NCI-H774 (cell line): ENCODE data around the gene RSPO3.

Source experiments
- DNase-seq: peaks from one replicate; lab custom pipeline; 2025; lab: John Stamatoyannopoulos, UW

The RSPO3 gene

DNA sequence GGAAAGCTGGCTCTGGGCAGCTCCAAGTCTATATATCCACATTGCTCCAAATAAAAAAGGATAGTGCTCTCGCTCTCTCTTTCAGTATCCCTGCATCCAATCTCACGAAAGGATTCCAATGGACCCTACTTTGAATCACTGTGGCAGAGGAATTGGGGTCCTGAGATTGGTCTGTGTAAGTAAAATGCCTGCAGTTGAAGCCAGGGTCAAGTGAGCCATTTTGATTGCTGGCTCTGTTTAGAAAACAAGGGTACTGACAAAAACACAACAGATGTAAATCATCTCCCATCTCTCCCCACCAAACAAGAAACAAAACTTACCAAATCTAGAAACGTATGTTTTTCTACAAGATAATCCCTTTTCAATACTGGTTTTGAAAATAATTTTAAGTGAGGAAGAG, 45.6 kb downstream of the RSPO3 start:
- no peak for DNase-seq

DNA sequence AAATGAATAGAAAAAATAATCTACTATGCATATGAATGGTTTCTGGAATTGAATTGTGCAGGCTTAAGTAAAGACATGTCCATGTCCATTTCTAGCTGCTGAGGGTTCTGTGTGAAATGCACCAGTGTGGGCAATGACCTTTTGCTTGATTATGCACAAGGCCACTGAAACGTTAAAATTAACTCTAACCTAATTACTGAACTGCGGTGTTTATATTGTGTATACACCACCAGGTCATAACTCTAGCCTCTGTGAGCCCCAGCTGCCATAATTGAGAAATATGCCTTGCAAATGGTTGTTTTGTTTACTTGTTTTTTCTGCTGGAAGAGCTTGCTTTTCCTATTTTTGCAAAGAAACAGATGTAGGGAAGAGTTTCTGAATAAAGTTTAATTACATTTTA, 46.1 kb downstream of the RSPO3 start:
- DNase-seq = no peak

DNA sequence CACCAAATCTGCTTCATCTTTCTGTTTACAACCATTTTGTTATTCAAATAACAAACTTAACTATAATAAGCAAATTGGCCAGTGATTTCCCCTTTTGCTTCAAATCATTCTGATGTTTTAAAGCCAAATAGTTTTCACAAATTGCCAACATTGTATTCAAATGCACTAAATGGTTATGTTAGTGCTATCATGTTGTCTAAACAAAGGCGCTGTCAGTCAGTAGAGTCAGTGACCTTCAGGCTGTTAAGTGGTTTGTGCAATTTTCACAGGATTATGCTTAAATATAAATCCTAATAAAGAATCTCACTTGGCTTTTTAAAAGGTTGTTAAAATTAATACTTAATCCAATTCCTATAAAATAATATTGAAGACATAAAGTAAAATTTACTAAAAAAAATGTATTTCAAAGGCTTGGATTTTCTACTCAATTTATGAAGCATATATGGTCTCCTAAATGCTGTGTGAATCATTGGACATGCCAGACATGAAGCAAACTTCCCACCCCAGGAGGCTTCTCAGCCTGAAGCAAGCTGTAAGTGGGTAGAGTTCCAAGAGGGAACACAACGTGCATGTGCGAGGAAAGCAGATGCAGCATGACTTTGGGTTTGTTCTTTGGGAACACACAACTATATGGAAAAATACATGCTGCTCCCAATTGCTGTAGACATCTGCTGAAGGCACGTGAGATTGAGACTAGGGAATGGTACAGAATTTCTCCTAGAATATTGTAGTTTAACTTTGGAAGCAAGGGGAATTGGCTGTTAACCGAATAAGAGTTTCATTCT, 54.9 kb downstream of the RSPO3 start:
- no peak for DNase-seq

DNA sequence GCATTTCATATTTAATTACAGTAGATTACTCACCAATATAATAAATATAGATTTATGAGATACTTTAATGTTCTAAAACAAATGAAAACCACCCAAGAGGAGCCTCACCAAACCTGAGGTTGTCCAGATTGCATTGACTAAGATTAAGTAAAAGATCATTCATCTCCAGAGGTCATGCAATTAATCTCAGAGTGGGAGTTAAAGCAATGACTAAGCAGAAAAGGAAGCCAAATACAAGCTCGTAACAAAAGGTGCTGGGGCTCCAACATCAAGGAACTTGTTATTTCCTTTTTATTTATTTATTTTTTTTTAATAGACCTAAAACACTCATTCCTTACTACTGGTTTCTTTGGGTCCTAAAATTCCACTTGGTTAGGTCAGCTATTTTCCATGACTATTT, 57.7 kb downstream of the RSPO3 start:
- DNase-seq = no peak

DNA sequence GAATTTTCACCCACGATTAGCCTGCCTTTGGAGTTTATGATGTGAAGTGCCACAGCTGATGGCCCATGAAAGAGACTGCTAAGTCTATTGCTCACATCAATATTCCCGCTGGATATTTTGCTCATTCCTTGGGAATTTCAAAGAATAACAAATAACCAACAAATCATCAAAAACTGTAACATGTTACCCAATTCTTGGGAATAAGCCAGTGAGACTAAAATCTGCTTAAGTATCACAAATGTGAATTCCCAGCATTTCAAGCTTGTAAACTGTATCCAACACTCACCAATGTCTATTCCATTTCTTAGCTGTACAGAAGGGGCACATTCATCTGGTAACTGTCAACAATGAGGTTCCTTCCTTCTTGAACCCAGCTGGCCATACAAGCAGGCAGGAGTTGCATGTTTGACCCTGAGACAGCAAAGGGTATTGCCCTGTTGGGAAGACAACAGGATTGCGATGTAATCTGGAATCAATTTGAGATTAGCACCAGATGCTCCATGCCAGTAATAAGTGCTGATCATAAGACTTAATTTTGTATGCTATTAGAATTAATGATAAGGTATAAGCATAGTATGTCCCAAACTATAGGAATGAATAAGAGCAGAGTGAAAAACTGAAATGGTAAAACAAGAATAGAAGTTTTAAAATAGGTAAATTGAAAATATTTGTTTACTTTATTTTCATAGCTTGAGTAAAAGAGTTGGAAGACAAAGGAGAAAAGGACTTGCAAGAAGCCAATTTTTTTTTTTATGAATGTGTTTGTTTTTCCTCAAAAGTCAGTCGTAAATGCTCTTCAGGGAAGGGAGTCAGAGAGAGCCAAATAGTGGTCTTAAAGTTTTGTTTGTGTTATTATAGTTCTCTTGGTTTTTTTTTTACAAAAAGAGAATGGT, 58.8 kb downstream of the RSPO3 start:
- no peak for DNase-seq

DNA sequence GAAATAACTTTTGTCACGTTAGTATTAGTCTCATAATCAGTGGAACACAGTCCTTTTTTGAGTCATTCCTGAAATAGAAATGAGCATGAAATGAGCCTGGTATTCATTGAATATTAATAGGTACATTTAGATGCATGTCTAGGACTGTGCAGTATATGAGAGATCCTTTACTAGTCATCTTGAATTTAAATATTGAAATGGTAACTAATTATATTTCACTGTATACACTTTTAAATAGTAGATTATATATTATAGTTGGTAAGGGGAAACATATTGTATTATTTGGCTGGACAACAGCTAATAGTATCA, 59.4 kb downstream of the RSPO3 start:
- DNase-seq = no peak

DNA sequence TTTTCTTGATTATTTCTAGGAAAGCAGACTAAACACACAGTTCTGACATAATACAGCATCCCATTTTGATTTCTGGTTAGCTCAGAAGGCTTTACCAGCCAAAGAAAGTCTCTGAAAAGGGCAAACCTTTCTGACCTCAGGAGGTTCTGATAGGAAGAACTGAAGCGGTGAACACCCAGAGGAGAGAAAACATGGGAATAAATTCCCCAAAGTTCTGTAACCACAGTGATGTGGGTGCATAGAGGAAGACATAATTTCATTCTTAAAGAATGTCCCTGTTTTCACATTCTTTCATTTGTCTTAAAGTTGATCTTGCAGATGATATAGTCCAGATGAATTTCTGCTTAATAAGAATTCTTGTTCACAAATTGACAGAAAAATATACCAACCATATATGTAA, 60.3 kb downstream of the RSPO3 start:
- DNase-seq = no peak

DNA sequence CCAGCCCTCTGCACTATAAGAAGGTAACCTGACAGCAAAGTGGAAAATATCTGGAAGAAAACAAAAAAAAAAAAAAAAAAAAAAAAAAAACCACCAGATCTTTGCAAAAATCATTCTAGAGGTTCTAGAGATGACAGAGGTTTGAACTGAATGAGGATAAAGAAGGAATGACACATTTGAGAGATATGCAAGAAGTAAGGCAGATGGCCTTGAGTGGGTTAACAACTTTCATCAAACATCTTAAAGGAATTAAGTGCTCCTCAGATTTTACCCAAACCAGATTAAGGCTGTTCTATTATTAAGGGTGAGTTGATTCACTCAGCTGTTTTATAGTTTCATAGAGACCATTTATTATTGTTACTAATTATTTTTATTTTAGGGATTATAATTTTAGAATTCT, 62.0 kb downstream of the RSPO3 start:
- no peak for DNase-seq

DNA sequence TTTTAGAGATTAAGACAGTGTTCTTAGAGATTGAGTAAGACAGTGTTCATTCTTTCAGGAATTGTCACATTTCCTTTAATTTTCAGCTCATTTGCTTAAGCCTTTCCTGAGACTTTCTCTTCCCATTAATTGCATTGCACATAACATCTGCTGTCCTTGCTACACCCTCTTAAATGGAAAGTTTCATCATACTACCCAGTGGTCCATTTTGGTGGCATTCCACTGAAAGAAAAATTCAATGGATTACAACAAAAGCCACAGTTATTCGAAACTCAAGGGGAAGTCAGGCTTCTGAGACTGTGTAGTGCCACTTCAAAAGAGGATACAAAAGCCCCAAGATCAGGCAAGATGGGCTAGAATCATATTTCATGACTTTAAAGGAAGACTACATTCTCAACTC, 64.0 kb downstream of the RSPO3 start:
- DNase-seq = no peak

DNA sequence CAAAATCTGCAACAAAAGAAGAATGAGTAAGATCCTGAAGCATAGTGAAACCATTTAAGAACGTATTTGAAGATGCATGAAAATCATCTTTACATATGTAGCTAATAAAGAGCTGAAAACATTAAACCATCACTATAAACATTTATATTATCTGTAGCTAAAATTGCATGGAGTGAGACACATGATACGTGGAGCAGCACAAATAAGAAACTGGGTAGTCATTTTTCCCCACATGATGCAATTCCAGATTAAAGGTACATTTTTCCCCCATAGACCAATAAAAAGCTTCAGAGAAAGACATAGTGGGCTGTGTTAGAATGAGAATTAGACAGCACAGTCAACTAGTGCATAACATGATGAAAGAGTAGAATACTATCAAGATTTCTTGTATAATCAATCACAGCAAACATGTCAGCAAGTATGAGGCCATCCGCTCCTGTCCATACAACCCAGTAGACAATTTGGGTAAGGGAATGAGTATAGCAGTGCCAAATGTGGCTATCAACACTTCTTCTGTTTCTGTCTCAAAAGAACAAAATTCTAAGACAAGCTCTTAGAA, 67.0 kb downstream of the RSPO3 start:
- no peak for DNase-seq

DNA sequence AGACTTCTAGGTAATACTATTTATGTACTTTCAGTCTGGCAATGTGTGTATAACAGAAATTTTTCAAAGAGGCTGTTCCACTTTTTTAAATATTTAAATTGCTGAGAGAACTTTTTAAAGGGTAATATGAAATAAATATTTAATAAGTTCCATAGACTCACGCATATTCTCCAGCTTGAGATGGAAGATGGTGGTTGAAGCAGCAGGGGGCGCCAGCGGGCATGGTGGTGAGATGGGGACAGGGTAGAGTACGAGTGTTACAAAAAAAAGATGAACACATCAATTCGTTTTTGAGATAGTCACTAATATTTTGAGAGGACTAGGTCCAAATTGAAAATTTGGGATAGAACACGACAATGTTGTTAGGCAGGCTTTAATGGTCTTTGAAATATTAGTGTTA, 68.4 kb downstream of the RSPO3 start:
- DNase-seq = no peak

DNA sequence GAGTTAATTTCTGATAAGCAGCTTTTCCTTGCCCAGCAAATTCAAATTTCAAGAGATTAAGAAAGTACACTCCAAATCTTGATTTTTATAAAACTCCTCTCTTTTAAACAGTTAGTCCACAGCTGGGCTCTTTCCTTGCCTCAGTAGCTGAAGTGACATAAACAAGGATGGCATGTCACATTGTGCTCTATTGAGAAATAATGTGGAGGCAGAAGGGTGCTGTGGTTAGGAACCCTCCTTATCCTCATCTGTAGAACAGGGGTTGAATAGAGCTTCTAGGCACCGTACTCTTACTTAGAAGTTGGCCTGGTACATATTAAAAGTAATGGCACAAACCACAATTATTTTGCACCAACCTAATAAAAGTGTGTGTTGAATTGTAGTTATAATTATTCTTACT, 70.3 kb downstream of the RSPO3 start:
- DNase-seq = no peak

DNA sequence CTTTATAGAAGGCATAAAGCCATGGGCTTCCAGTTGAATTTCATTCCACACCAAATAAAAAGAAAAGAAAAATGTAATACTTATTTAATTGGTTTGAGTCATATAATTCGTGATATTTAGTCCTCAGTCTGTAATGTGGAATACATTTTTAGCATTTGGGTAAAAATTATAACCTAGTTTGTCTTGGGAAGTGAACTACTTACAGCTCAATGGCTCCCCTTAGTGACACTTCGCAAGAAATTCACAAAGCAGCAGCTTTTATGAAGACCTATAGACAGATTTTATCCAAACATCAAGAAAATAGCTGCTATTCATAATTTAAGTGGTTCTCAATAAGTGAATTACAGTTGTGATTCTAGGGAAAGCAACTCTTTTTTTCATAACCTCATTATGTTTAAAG, 72.1 kb downstream of the RSPO3 start:
- DNase-seq = peak; percentile 26

DNA sequence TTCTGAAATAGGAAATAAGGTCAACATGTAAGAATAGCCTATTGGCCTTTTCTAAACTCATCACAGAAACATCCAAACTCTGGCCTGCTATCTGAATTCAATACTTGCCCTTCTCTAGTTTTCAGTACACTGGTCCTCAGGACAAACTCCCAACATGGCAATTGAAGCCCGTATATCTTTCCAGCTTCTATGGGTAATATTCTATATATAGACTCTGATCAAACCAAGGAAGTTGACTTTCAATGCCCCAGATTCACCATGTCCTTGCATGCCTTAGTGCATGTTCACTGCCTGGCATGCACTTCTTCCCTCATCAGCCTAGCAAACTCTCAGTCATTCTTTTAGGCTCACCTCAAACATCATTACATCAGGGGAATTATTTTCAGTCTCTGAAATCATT, 73.2 kb downstream of the RSPO3 start:
- DNase-seq = no peak

DNA sequence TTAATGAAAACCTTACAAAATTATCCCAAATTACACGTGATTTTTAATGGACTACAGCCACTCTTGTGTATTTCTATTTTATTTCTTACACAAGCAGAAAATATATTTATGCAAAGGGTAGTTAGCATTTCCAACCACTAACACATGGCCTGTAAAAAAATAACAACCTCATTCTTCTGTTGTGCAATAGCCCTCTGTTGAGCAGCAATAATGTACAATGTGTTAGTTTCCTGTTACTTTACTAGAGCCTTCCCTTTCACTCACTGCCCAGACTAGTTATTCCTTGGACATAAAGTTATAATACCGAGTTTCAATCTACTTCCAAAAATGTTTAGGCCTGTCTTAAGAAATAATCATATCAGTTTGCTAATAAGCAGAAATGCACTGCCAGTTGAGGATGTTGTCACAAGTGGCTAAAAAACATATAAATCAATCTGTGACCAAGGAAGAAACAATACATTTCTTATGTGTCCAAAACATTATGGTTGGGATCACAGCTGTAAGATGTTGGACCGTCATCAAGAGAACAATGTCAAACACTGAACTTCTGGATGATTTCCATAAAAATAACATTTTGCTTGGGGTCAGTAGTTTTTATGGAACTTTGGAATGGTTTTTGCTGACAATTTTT, 74.6 kb downstream of the RSPO3 start:
- DNase-seq = no peak

DNA sequence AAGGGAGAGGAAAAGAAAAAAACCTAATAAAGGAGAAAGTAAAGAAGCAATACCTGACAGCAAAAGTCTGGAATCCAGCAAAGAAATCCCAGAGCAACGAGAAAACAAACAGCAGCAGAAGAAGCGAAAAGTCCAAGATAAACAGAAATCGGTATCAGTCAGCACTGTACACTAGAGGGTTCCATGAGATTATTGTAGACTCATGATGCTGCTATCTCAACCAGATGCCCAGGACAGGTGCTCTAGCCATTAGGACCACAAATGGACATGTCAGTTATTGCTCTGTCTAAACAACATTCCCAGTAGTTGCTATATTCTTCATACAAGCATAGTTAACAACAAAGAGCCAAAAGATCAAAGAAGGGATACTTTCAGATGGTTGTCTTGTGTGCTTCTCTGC, 77.4 kb downstream of the RSPO3 start:
- no peak for DNase-seq

DNA sequence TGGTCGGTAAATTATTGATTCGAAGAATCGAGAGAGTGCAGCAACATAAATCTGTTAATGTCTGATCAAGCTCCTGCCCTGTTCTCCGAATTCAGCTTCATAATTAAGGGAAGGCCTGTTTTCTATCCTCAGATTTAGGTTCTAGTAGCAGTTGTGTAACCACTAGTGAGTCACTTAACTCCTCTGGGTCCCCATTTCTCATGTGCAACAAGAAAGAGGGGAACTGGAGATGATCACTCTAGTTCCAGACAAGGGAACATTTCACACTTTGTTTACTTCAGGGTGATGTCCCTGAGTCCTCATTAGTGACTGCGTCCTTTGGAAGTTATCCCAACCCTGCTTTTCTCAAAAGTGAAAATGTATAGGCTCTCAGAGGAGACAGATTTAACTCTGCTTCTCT, 80.1 kb downstream of the RSPO3 start:
- DNase-seq = no peak

DNA sequence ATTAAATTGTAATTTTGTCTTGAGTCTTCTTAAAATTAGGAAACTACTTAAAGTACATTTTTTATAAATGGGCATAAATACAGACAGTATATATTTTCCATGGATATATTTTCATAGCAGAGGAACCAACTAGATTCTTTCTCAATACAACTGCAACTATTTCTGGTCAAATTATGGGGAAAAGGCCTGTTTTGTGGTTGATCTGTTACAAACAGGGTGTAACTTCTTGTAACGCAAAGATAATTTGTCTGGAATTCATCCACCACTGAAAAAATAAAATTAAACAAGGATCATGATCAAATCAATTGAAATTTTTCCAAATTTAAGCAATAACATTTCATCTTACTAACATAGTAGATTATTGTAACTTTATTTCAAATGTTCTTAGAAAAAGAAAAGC, 81.0 kb downstream of the RSPO3 start:
- no peak for DNase-seq

DNA sequence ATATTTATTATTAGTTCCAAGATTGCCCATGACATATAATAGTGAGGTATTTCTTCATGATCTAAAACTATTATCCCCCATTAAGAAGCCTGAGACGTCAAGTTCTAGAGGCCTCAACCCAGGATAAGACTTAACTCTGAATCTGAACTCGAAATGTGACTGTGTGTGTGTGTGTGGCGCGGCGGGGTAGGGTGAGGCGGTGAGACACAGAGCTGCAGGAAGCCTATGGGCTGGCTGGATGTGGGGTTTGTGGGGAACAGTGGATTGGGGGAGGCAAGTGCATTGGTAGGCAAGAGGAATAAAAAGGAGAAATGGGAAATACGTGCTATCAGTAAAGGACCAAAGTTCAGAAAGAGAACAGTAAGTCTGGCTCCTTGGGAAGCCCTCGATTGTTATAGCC, 81.6 kb downstream of the RSPO3 start:
- DNase-seq = no peak

DNA sequence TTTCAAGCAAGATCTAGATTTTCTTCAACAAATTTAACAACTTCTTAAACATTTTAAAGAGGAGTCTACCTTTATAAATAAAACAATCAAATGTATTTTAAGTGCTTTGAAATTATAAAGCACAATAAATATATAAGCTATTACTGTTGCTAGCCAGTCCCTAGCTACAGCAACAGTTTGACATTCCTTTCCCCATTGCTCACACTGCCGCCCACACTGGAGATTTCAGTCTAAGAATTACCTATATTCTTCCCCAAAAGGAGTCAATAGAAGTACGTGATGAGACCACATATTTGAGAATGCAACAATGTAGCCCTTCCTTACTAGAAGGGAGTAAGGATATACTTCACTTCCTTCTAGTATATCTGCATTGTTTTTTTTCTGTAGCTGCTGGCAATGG, 82.8 kb downstream of the RSPO3 start:
- DNase-seq = no peak

DNA sequence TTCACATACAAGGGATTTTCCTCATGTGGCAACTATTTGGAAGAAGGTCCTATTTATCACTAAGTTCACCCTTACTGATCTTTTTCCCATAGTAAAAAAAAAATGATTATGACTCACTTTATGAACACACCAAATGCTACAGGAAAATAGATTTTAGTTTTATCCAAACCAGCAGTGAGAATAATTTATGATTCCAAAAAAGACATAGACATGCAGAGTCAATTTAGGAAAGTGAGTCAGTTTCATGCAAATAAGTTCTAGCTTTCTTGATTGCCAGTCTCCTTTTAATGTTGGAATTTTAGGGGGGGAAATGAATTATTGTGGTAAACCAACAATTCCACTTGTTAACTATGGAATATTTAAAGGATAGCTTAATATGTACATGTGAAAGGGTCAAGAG, 84.2 kb downstream of the RSPO3 start:
- DNase-seq = no peak

DNA sequence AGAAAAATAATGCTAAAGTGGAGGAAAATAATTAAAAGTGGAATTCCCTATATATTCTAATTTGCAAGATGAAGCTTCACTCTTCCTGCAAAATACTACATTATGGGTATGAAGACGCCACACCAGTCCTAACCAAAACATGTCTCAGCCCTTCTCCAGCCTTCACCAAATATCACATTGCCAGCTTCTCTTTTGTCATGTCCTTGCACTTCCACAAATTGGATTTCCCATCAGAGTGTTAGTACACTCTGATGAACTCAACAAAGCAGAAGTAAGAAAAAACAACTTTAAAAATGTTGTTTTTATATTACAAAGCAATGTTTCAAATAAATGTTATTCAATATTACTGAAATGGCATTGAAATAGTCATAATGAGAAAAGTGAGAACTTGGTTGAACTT, 85.8 kb downstream of the RSPO3 start:
- no peak for DNase-seq

DNA sequence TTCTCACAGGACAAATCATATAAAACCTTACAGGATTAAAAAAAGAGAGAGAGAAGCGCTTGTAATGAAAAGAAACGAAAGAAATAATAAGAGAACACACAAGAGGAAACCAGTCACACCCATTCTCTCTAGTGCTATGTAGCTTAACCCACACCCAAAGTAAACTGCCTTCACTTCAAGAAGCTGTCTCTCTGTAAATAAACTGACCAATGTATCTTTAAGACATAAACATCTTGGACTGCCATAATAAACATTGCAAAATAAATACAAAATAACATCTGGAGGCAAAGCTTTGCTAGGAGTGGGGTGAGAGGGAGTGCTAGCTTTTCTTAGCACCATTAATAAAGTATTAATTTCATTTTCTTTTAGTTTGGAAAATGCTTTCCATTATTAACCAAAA, 86.6 kb downstream of the RSPO3 start:
- DNase-seq = no peak
